Activated T-cell treated with anti-CD3 and anti-CD28 coated beads, Interleukin-2, amount 50 U/mL, for 24 hours (primary cell): ENCODE data around the gene SFXN1.

Experiments
- DNase-seq: peaks from one replicate; pipeline ENCODE4 v3.0.0-alpha.2; 2020
- H3K27ac Mint-ChIP-seq: 2 replicates; pipeline ENCODE4 v1.8.0; 2020; ENCODE audit warnings: mild to moderate bottlenecking, mixed read lengths
- H3K27me3 Mint-ChIP-seq: 2 replicates; pipeline ENCODE4 v1.8.0; 2020; ENCODE audit warnings: mixed read lengths
- H3K36me3 Mint-ChIP-seq: 2 replicates; pipeline ENCODE4 v1.8.0; 2020; ENCODE audit warnings: low read depth, mixed read lengths
- H3K4me1 Mint-ChIP-seq: 2 replicates; pipeline ENCODE4 v1.8.0; 2020; ENCODE audit warnings: low read depth, mixed read lengths
- H3K4me3 Mint-ChIP-seq: 2 replicates; pipeline ENCODE4 v1.8.0; 2020; ENCODE audit warnings: mild to moderate bottlenecking, moderate library complexity, mixed read lengths
- H3K9me3 Mint-ChIP-seq: 2 replicates; pipeline ENCODE4 v1.8.0; 2020; ENCODE audit warnings: mixed read lengths

SFXN1 gene

GRCh38 chr5:175573493-175574269 lies 95.3 kb downstream of the SFXN1 start:
- no peak for DNase-seq
- Mint-ChIP-seq H3K27me3 (peaks cover 10% of the 10 kb centered on the region), H3K9me3 (no peaks in the 10 kb centered on the region), H3K27ac (no peak overlapping the region), H3K36me3 (no peaks in the 10 kb centered on the region), H3K4me3 (no peak overlapping the region), H3K4me1 (peaks cover 16% of the 10 kb centered on the region)

- H3K27me3 Mint-ChIP-seq: peaks cover 10% of the 10 kb centered on the region
- H3K9me3 Mint-ChIP-seq: no peaks in the 10 kb centered on the region
- H3K4me1 Mint-ChIP-seq: peaks cover 25% of the 10 kb centered on the region
- DNase-seq: no peak
- no peak overlapping the region for H3K4me3 Mint-ChIP-seq
- no peak overlapping the region for H3K27ac Mint-ChIP-seq
- H3K36me3 Mint-ChIP-seq: no peaks in the 10 kb centered on the region
Measured at GRCh38 chr5:175575301-175575700, 96.9 kb downstream of the SFXN1 start.

- no peak overlapping the region for H3K4me3 Mint-ChIP-seq
- no peak for DNase-seq
- H3K9me3 Mint-ChIP-seq: no peaks in the 10 kb centered on the region
- H3K27me3 Mint-ChIP-seq: peaks cover 10% of the 10 kb centered on the region
- H3K27ac Mint-ChIP-seq: no peak overlapping the region
- H3K4me1 Mint-ChIP-seq: peaks cover 27% of the 10 kb centered on the region
- no peaks in the 10 kb centered on the region for H3K36me3 Mint-ChIP-seq
Measured at GRCh38 chr5:175576096-175576495, 97.7 kb downstream of the SFXN1 start.

- Mint-ChIP-seq H3K4me3 (no peak overlapping the region), H3K4me1 (peaks cover 32% of the 10 kb centered on the region), H3K36me3 (no peaks in the 10 kb centered on the region), H3K27ac (no peak overlapping the region), H3K27me3 (peaks cover 10% of the 10 kb centered on the region), H3K9me3 (no peaks in the 10 kb centered on the region)
- DNase-seq: no peak
Measured at GRCh38 chr5:175576591-175576990, 98.2 kb downstream of the SFXN1 start.
